Parathyroid adenoma (tissue), 2 donors: ENCODE data around the gene PRRT3.

ENCODE experiments used
- H2AFZ ChIP-seq: fragments of 300-600 bp; sonication (generic); one replicate; pipeline ENCODE4 v1.7.0; 2017; ENCODE audit warnings: antibody characterized with exemption, mild to moderate bottlenecking
- H3K27ac ChIP-seq: fragments of 300-600 bp; sonication (generic); one replicate; pipeline ENCODE4 v1.7.0; 2017
- H3K27me3 ChIP-seq: fragments of 300-600 bp; sonication (generic); one replicate; pipeline ENCODE4 v1.7.0; 2017; ENCODE audit warnings: low read length; ENCODE audit not compliant: control insufficient read depth, insufficient read depth
- H3K36me3 ChIP-seq: fragments of 300-600 bp; sonication (generic); one replicate; pipeline ENCODE4 v1.7.0; 2017; ENCODE audit warnings: low read length; ENCODE audit not compliant: control insufficient read depth, insufficient read depth
- H3K4me1 ChIP-seq: fragments of 300-600 bp; sonication (generic); one replicate; pipeline ENCODE4 v1.7.0; 2017; ENCODE audit warnings: control low read depth
- H3K4me2 ChIP-seq: fragments of 300-600 bp; sonication (generic); one replicate; pipeline ENCODE4 v1.7.0; 2017; ENCODE audit warnings: low read length
- H3K4me3 ChIP-seq: fragments of 300-600 bp; sonication (generic); one replicate; pipeline ENCODE4 v1.7.0; 2017; ENCODE audit warnings: low read depth, low read length
- H3K79me2 ChIP-seq: fragments of 300-600 bp; sonication (generic); one replicate; pipeline ENCODE4 v1.7.0; 2017; ENCODE audit warnings: control low read depth
- H3K9ac ChIP-seq: fragments of 300-600 bp; sonication (generic); one replicate; pipeline ENCODE4 v1.7.0; 2017; ENCODE audit warnings: mild to moderate bottlenecking
- H3K9me3 ChIP-seq: fragments of 300-600 bp; sonication (generic); one replicate; pipeline ENCODE4 v1.7.0; 2017; ENCODE audit warnings: low read length; ENCODE audit not compliant: control insufficient read depth
- CTCF ChIP-seq: fragments of 300-600 bp; sonication (generic); IDR thresholded peaks from one replicate; pipeline ENCODE4 v1.7.0; 2017; ENCODE audit warnings: antibody characterized with exemption, mild to moderate bottlenecking
- donor health status: primary hyperparathyroidism.

PRRT3 gene

GRCh38 chr3:9913601-9914000 lies 38.6 kb downstream of the PRRT3 start:
- Histone ChIP-seq H3K36me3 (no peaks in the 10 kb centered on the region), H3K9ac (no peak overlapping the region), H3K4me2 (no peak overlapping the region), H3K27ac (no peak overlapping the region), H3K79me2 (peaks cover 2% of the 10 kb centered on the region), H3K4me3 (no peak overlapping the region), H3K4me1 (peaks cover 15% of the 10 kb centered on the region), H2AFZ (no peak overlapping the region), H3K9me3 (no peaks in the 10 kb centered on the region), H3K27me3 (no peaks in the 10 kb centered on the region)
- no peak for TF ChIP-seq CTCF

GRCh38 chr3:9912294-9912935 lies 39.8 kb downstream of the PRRT3 start:
- Histone ChIP-seq H3K27me3 (no peaks in the 10 kb centered on the region), H3K4me2 (no peak overlapping the region), H3K36me3 (no peaks in the 10 kb centered on the region), H3K79me2 (no peaks in the 10 kb centered on the region), H2AFZ (no peak overlapping the region), H3K9ac (no peak overlapping the region), H3K27ac (no peak overlapping the region), H3K9me3 (no peaks in the 10 kb centered on the region), H3K4me1 (peaks cover 8% of the 10 kb centered on the region), H3K4me3 (no peak overlapping the region)
- no peak for TF ChIP-seq CTCF

- H3K4me2 ChIP-seq = no peak overlapping the region
- no peak overlapping the region for H3K9ac ChIP-seq
- no peaks in the 10 kb centered on the region for H3K36me3 ChIP-seq
- H3K27me3 ChIP-seq = no peaks in the 10 kb centered on the region
- H3K79me2 ChIP-seq = no peaks in the 10 kb centered on the region
- no peaks in the 10 kb centered on the region for H3K9me3 ChIP-seq
- no peak for TF ChIP-seq CTCF
- H3K4me3 ChIP-seq = no peak overlapping the region
- H2AFZ ChIP-seq = no peak overlapping the region
- no peak overlapping the region for H3K27ac ChIP-seq
- peaks cover 7% of the 10 kb centered on the region for H3K4me1 ChIP-seq
Observed at GRCh38 chr3:9911863-9912262, 40.3 kb downstream of the PRRT3 start.

- H3K36me3 ChIP-seq = no peaks in the 10 kb centered on the region
- no peak overlapping the region for H3K9ac ChIP-seq
- H3K4me2 ChIP-seq = no peak overlapping the region
- H3K4me3 ChIP-seq = no peak overlapping the region
- peaks cover 4% of the 10 kb centered on the region for H3K4me1 ChIP-seq
- H2AFZ ChIP-seq = no peak overlapping the region
- no peaks in the 10 kb centered on the region for H3K9me3 ChIP-seq
- H3K79me2 ChIP-seq = no peaks in the 10 kb centered on the region
- H3K27ac ChIP-seq = no peak overlapping the region
- H3K27me3 ChIP-seq = no peaks in the 10 kb centered on the region
- no peak for TF ChIP-seq CTCF
Observed at GRCh38 chr3:9909221-9910013, 42.8 kb downstream of the PRRT3 start.
